Measurements from ENCODE around the gene FAM131B.

The FAM131B gene

GRCh38 chr7:143382126-143382790 is 19.7 kb upstream of the FAM131B start:
- no peak for DNase-seq (ENCODE audit: low spot score)

GRCh38 chr7:143381427-143382125 is 19.1 kb upstream of the FAM131B start:
- no peak for DNase-seq (ENCODE audit: low spot score)

- peak; percentile 91 for DNase-seq (ENCODE audit: low spot score)
These were observed 18.3 kb upstream of the FAM131B start, which contains the start of gene ZYX for GRCh38 chr7:143380646-143381426. ZYX (plus strand) TSS chr7:143381345; CDS start chr7:143381572, 227 bp downstream.

GRCh38 chr7:143380260-143380645 is 17.7 kb upstream of the FAM131B start:
- DNase-seq (ENCODE audit: low spot score), result peak; percentile 88

- no peak for DNase-seq (ENCODE audit: low spot score)
These were observed 17.2 kb upstream of the FAM131B start for GRCh38 chr7:143379611-143380259.

GRCh38 chr7:143376396-143376795 is 13.9 kb upstream of the FAM131B start:
- DNase-seq (ENCODE audit: low spot score), result no peak

- no peak for DNase-seq (ENCODE audit: low spot score)
These were observed 13.0 kb upstream of the FAM131B start for GRCh38 chr7:143375298-143376034.

- peak; percentile 30 for DNase-seq (ENCODE audit: low spot score)
These were observed 12.0 kb upstream of the FAM131B start for GRCh38 chr7:143374561-143374960.

GRCh38 chr7:143373255-143373794 is 10.8 kb upstream of the FAM131B start:
- DNase-seq (ENCODE audit: low spot score), result no peak

GRCh38 chr7:143372070-143372469 is 9.6 kb upstream of the FAM131B start:
- no peak for DNase-seq (ENCODE audit: low spot score)

- no peak for DNase-seq (ENCODE audit: low spot score)
These were observed 7.5 kb upstream of the FAM131B start for GRCh38 chr7:143369678-143370651.

GRCh38 chr7:143368387-143368786 is 5.9 kb upstream of the FAM131B start:
- DNase-seq (ENCODE audit: low spot score), result no peak

GRCh38 chr7:143367972-143368371 is 5.5 kb upstream of the FAM131B start:
- DNase-seq (ENCODE audit: low spot score), result no peak

GRCh38 chr7:143363016-143363937 is 764 bp upstream of the FAM131B start:
- no peak for DNase-seq (ENCODE audit: low spot score)

GRCh38 chr7:143361552-143362130 is 872 bp downstream of the FAM131B start:
- peak; percentile 41 for DNase-seq (ENCODE audit: low spot score)

GRCh38 chr7:143360788-143361551 is 1.5 kb downstream of the FAM131B start:
- DNase-seq (ENCODE audit: low spot score), result no peak

- no peak for DNase-seq (ENCODE audit: low spot score)
These were observed 2.7 kb downstream of the FAM131B start for GRCh38 chr7:143359771-143360353.
